SK-N-SH (cell line): ENCODE results near the gene CGGBP1. TPM values are rescaled to one million over a fixed set of nuclear protein-coding genes. Genes with fewer than 3 reads are reported as not detected.

Experiments used
- CTCF ChIA-PET: fragments of 300-600, 350-600 bp; formaldehyde crosslinking; extraction: SDS; loops from one replicate; lab custom pipeline; 2021; lab: Yijun Ruan, JAX
- POLR2A ChIA-PET: fragments of 350-600 bp; sonication (Branson Sonifier 250); formaldehyde crosslinking; extraction: SDS; loops from one replicate; lab custom pipeline; 2020; ENCODE audit warnings: antibody characterized with exemption, inconsistent platforms; lab: Yijun Ruan, JAX
- DNase-seq: peaks from one replicate; pipeline ENCODE4 v3.0.0; 2012
- H2AFZ ChIP-seq: fragments of 200-600 bp; sonication (generic); 2 replicates; pipeline ENCODE4 v1.8.1; 2016; ENCODE audit warnings: antibody characterized with exemption, mild to moderate bottlenecking, low read depth
- H3F3A ChIP-seq: fragments of 200-600 bp; sonication (generic); replicated peaks from 2 replicates; pipeline ENCODE3; 2016; ENCODE audit warnings: antibody characterized with exemption, mild to moderate bottlenecking; ENCODE audit not compliant: insufficient read depth
- H3K27ac ChIP-seq, 2 experiments: fragments of 200-500 bp in 1 of 2; fragments of 200-600 bp in 1 of 2; sonication (Bioruptor generic) in 1 of 2; sonication (generic), shearing (Covaris generic) in 1 of 2; 2 replicates each; pipeline versions ENCODE4 v1.5.1 to v1.6.1; 2014 to 2016; ENCODE audit warnings: low read depth in 2 of 2, inconsistent platforms in 1 of 2, low read length in 1 of 2, mild to moderate bottlenecking in 1 of 2, mixed read lengths in 1 of 2
- H3K27me3 ChIP-seq: fragments of 200-600 bp; sonication (generic), shearing (Covaris generic); 2 replicates; pipeline ENCODE4 v1.6.1; 2016; ENCODE audit warnings: mixed run types; ENCODE audit not compliant: insufficient read depth
- H3K36me3 ChIP-seq, 2 experiments: fragments of 200-500 bp in 1 of 2; fragments of 200-600 bp in 1 of 2; sonication (Bioruptor generic) in 1 of 2; sonication (generic) in 1 of 2; replicated peaks in 1 of 2; 2 replicates each; pipeline versions ENCODE3 to v1.5.1; 2014 to 2016; ENCODE audit warnings: low read length in 1 of 2, mild to moderate bottlenecking in 1 of 2; ENCODE audit not compliant: insufficient read depth in 2 of 2, control insufficient read depth in 1 of 2
- H3K4me1 ChIP-seq, 2 experiments: fragments of 200-500 bp in 1 of 2; fragments of 200-600 bp in 1 of 2; sonication (Bioruptor generic) in 1 of 2; sonication (generic), shearing (Covaris generic) in 1 of 2; 2 replicates each; pipeline versions ENCODE4 v1.5.1 to v1.6.1; 2014 to 2016; ENCODE audit warnings: low read depth in 1 of 2, low read length in 1 of 2, mixed run types in 1 of 2; ENCODE audit not compliant: insufficient read depth in 2 of 2, control insufficient read depth in 1 of 2
- H3K4me2 ChIP-seq: fragments of 200-600 bp; sonication (generic), shearing (Covaris generic); 2 replicates; pipeline ENCODE4 v1.6.1; 2017; ENCODE audit warnings: mixed run types
- H3K4me3 ChIP-seq, 2 experiments: fragments of 200-500 bp in 1 of 2; fragments of 200-600 bp in 1 of 2; sonication (Bioruptor generic) in 1 of 2; sonication (generic), shearing (Covaris generic) in 1 of 2; 2 replicates each; pipeline versions ENCODE4 v1.5.1 to v1.8.1; 2014 to 2016; ENCODE audit warnings: low read depth in 2 of 2, inconsistent platforms in 1 of 2, low read length in 1 of 2, mild to moderate bottlenecking in 1 of 2, mixed read lengths in 1 of 2, moderate library complexity in 1 of 2
- H3K79me2 ChIP-seq: fragments of 200-600 bp; sonication (generic); 2 replicates; pipeline ENCODE4 v1.8.1; 2017; ENCODE audit warnings: mild to moderate bottlenecking; ENCODE audit not compliant: insufficient read depth
- H3K9ac ChIP-seq: fragments of 200-600 bp; sonication (generic); 2 replicates; pipeline ENCODE4 v1.6.1; 2017; ENCODE audit warnings: mixed run types
- H3K9me2 ChIP-seq: fragments of 200-600 bp; sonication (generic); 2 replicates; pipeline ENCODE4 v1.6.1; 2017; ENCODE audit warnings: mixed run types
- H3K9me3 ChIP-seq: fragments of 200-600 bp; sonication (generic); 2 replicates; pipeline ENCODE4 v1.6.1; 2017; ENCODE audit warnings: mixed run types, mild to moderate bottlenecking, moderate library complexity
- H4K20me1 ChIP-seq: fragments of 200-600 bp; sonication (generic); 2 replicates; pipeline ENCODE4 v1.6.1; 2017; ENCODE audit warnings: mild to moderate bottlenecking, mixed run types; ENCODE audit not compliant: insufficient read depth
- CHD2 ChIP-seq: fragments of 150-350 bp; IDR thresholded peaks from 2 replicates; pipeline ENCODE4 v1.6.1; 2018; ENCODE audit warnings: low read length; ENCODE audit not compliant: partially characterized antibody
- ELF1 ChIP-seq: IDR thresholded peaks from 2 replicates; pipeline ENCODE4 v1.4.0; 2012
- EZH2phosphoT487 ChIP-seq: fragments of 200-600 bp; sonication (generic); IDR thresholded peaks from 2 replicates; pipeline ENCODE4 v1.6.1; 2017; ENCODE audit warnings: low read depth, mixed run types, mild to moderate bottlenecking, antibody characterized with exemption, moderate library complexity, borderline replicate concordance
- FOXJ3 ChIP-seq: sonication (generic); formaldehyde crosslinking; IDR thresholded peaks from 2 replicates; pipeline ENCODE4 v1.5.1; 2020; ENCODE audit warnings: mild to moderate bottlenecking, missing genetic modification reagents
- FOXM1 ChIP-seq: IDR thresholded peaks from 2 replicates; pipeline ENCODE4 v1.4.0; 2012; ENCODE audit warnings: low read depth, mild to moderate bottlenecking
- GABPA ChIP-seq: IDR thresholded peaks from 2 replicates; pipeline ENCODE4 v1.4.0; 2012; ENCODE audit warnings: low read depth, mild to moderate bottlenecking
- GATA2 ChIP-seq: sonication (generic); formaldehyde crosslinking; IDR thresholded peaks from 2 replicates; pipeline ENCODE4 v1.5.0; 2020; ENCODE audit warnings: mild to moderate bottlenecking, missing genetic modification reagents
- MAX ChIP-seq: IDR thresholded peaks from 2 replicates; pipeline ENCODE4 v1.4.0; 2012; ENCODE audit warnings: low read depth
- NFIC ChIP-seq: IDR thresholded peaks from 2 replicates; pipeline ENCODE4 v1.4.0; 2012; ENCODE audit warnings: borderline replicate concordance
- NRF1 ChIP-seq: IDR thresholded peaks from 2 replicates; pipeline ENCODE4 v1.6.1; 2012; ENCODE audit warnings: low read depth, mild to moderate bottlenecking, low read length
- PBX3 ChIP-seq: IDR thresholded peaks from 2 replicates; pipeline ENCODE4; 2012
- POLR2AphosphoS5 ChIP-seq: IDR thresholded peaks from 2 replicates; pipeline ENCODE4 v1.6.1; 2012; ENCODE audit warnings: low read depth, low read length
- RCOR1 ChIP-seq: fragments of 150-350 bp; IDR thresholded peaks from 2 replicates; pipeline ENCODE4 v1.6.1; 2017; ENCODE audit warnings: antibody characterized with exemption, low read length
- RXRA ChIP-seq: IDR thresholded peaks from 2 replicates; pipeline ENCODE4 v1.4.0; 2012; ENCODE audit warnings: low read depth, mild to moderate bottlenecking, borderline replicate concordance
- SIN3A ChIP-seq: IDR thresholded peaks from 2 replicates; pipeline ENCODE4 v1.6.1; 2012; ENCODE audit warnings: low read depth, mild to moderate bottlenecking, low read length, moderate library complexity, borderline replicate concordance
- SMC3 ChIP-seq: IDR thresholded peaks from 2 replicates; pipeline ENCODE4 v1.6.1; 2012; ENCODE audit warnings: low read depth, low read length, improper control_type of control experiment
- TCF12 ChIP-seq: IDR thresholded peaks from 2 replicates; pipeline ENCODE4 v1.4.0; 2012
- TEAD4 ChIP-seq: IDR thresholded peaks from 2 replicates; pipeline ENCODE4 v1.4.0; 2012; ENCODE audit warnings: mild to moderate bottlenecking, borderline replicate concordance; ENCODE audit not compliant: insufficient read depth
- USF1 ChIP-seq: IDR thresholded peaks from 2 replicates; pipeline ENCODE4 v1.4.0; 2012; ENCODE audit warnings: low read depth, borderline replicate concordance
- WGBS: methylation state at CpG from one replicate; pipeline ENCODE4 v1.1.6; 2017; ENCODE audit warnings: low lambda C conversion rate; 5-methylcytosine and 5-hydroxymethylcytosine counted together
- polyA plus RNA-seq, 3 experiments: library from polyadenylated mRNA; depleted of rRNA; stranded (reverse); fragments of >200 nt; gene quantifications; 2 replicates each; pipeline ENCODE4 v1.2.3, GENCODE V29; 2012

Gene CGGBP1
- polyA plus RNA-seq, 1 of the 3 experiments (the other 2 are of a cell fraction) = 34.5 TPM

GRCh38 chr3:88041005-88041404 is 17.8 kb downstream of the CGGBP1 start:
- Histone ChIP-seq H3K4me1 (no peaks in the 10 kb centered on the region; a peak in 1 of 4 replicates), H3K36me3 (no peaks in the 10 kb centered on the region), H3K9ac (no peak overlapping the region), H3K27ac (no peak overlapping the region), H3K79me2 (no peaks in the 10 kb centered on the region), H3K9me3 (no peaks in the 10 kb centered on the region), H3K4me3 (no peak overlapping the region), H4K20me1 (no peaks in the 10 kb centered on the region), H3K27me3 (no peaks in the 10 kb centered on the region), H2AFZ (no peak overlapping the region), H3F3A (no peaks in the 10 kb centered on the region), H3K4me2 (no peak overlapping the region), H3K9me2 (no peaks in the 10 kb centered on the region)
- WGBS = 83% methylated on average over 3 of the region's 3 CpGs
- POLR2A ChIA-PET = no interaction called here
- DNase-seq = no peak
- CTCF ChIA-PET = interaction anchor here (0.9 kb wide), 1 partner anchor 73 kb away, joined by 3 read pairs; no protein-coding TSS in a partner anchor
- TF ChIP-seq MAX = no peak
- no peak for TF ChIP-seq USF1
- no peak for TF ChIP-seq FOXM1
- no peak for TF ChIP-seq POLR2AphosphoS5
- no peak for TF ChIP-seq TEAD4
- no peak for TF ChIP-seq SIN3A
- TF ChIP-seq PBX3 = no peak
- no peak for TF ChIP-seq NFIC
- no peak for TF ChIP-seq CHD2
- no peak for TF ChIP-seq NRF1
- no peak for TF ChIP-seq GABPA
- TF ChIP-seq RCOR1 = no peak
- TF ChIP-seq SMC3 = no peak
- TF ChIP-seq GATA2 (CRISPR knock-in tag) = no peak
- no peak for TF ChIP-seq TCF12
- no peak for TF ChIP-seq ELF1
- TF ChIP-seq, all 33 proteins: peak for 0

GRCh38 chr3:88040529-88040928 is 18.3 kb downstream of the CGGBP1 start:
- Histone ChIP-seq H4K20me1 (no peaks in the 10 kb centered on the region), H3K9ac (no peak overlapping the region), H3K4me1 (no peaks in the 10 kb centered on the region; a peak in 1 of 4 replicates), H3K4me3 (no peak overlapping the region), H3K79me2 (no peaks in the 10 kb centered on the region), H3K9me2 (no peaks in the 10 kb centered on the region), H2AFZ (no peak overlapping the region), H3K9me3 (no peaks in the 10 kb centered on the region), H3K27ac (no peak overlapping the region), H3F3A (no peaks in the 10 kb centered on the region), H3K27me3 (no peaks in the 10 kb centered on the region), H3K4me2 (no peak overlapping the region), H3K36me3 (no peaks in the 10 kb centered on the region)
- DNase-seq = no peak
- TF ChIP-seq NRF1 = no peak
- no peak for TF ChIP-seq FOXJ3 (CRISPR knock-in tag)
- no peak for TF ChIP-seq EZH2phosphoT487
- no peak for TF ChIP-seq GATA2 (CRISPR knock-in tag)
- TF ChIP-seq MAX = no peak
- TF ChIP-seq RXRA = no peak
- WGBS = 60% methylated on average over 4 of the region's 4 CpGs
- ChIA-PET CTCF (interaction anchor here (0.9 kb wide), 1 partner anchor 73 kb away, joined by 3 read pairs; no protein-coding TSS in a partner anchor), POLR2A (no interaction called here)
